Mesenchymal stem cell (in vitro differentiated cells and primary cell): ENCODE data around the gene RBMXL2. TPM values are rescaled to one million over a fixed set of nuclear protein-coding genes. Genes with fewer than 3 reads are reported as not detected.
A peak's percentile ranks its signal among the peaks of the same experiment; 100 is the strongest.

Experiments
- DNase-seq: peaks from one replicate; pipeline ENCODE4 v3.0.0-alpha.2; 2013
- H2AFZ ChIP-seq: one replicate; pipeline ENCODE4 v1.6.1; 2013; ENCODE audit warnings: low read depth, mild to moderate bottlenecking, control low read depth, inconsistent platforms, low read length, moderate library complexity
- H2AK5ac ChIP-seq: 2 replicates; pipeline ENCODE4 v1.6.1; 2013; ENCODE audit warnings: low read length, moderate library complexity, mild to moderate bottlenecking, inconsistent platforms; ENCODE audit not compliant: severe bottlenecking
- H2BK120ac ChIP-seq: one replicate; pipeline ENCODE4 v1.6.1; 2013; ENCODE audit warnings: low read depth, mild to moderate bottlenecking, inconsistent platforms, low read length, moderate library complexity
- H2BK12ac ChIP-seq, 2 experiments: one replicate each; pipeline ENCODE4 v1.6.1; 2013; ENCODE audit warnings: inconsistent platforms in 2 of 2, low read length in 2 of 2, mild to moderate bottlenecking in 2 of 2, moderate library complexity in 2 of 2, control low read depth in 1 of 2
- H2BK15ac ChIP-seq: one replicate; pipeline ENCODE4 v1.6.1; 2013; ENCODE audit warnings: mild to moderate bottlenecking, low read depth, inconsistent platforms; ENCODE audit not compliant: poor library complexity, severe bottlenecking
- H2BK5ac ChIP-seq: 2 replicates; pipeline ENCODE4 v1.6.1; 2013; ENCODE audit warnings: low read depth, mild to moderate bottlenecking, low read length, control low read depth, inconsistent platforms; ENCODE audit not compliant: poor library complexity, severe bottlenecking
- H3K14ac ChIP-seq, 2 experiments: one replicate each; pipeline ENCODE4 v1.6.1; 2013; ENCODE audit warnings: inconsistent platforms in 2 of 2, low read length in 2 of 2, control low read depth in 1 of 2, mild to moderate bottlenecking in 1 of 2, moderate library complexity in 1 of 2
- H3K18ac ChIP-seq, 2 experiments: one replicate each; pipeline ENCODE4 v1.6.1; 2013; ENCODE audit warnings: inconsistent platforms in 2 of 2, low read length in 2 of 2, control low read depth in 1 of 2, low read depth in 1 of 2, mild to moderate bottlenecking in 1 of 2
- H3K23ac ChIP-seq, 2 experiments: one replicate each; pipeline ENCODE4 v1.6.1; 2013; ENCODE audit warnings: inconsistent platforms in 2 of 2, low read length in 2 of 2, mild to moderate bottlenecking in 2 of 2, moderate library complexity in 2 of 2, control low read depth in 1 of 2
- H3K27ac ChIP-seq: 2 replicates; pipeline ENCODE4 v1.5.1; 2013; ENCODE audit warnings: mild to moderate bottlenecking, moderate library complexity, low read length, control low read depth, inconsistent platforms; ENCODE audit not compliant: poor library complexity, severe bottlenecking
- H3K27me3 ChIP-seq, 2 experiments: 2 replicates each; pipeline versions ENCODE4 v1.6.1 to v1.7.0; 2013; ENCODE audit warnings: low read length in 2 of 2, mild to moderate bottlenecking in 2 of 2, moderate library complexity in 2 of 2, control low read depth in 1 of 2, inconsistent platforms in 1 of 2; ENCODE audit not compliant: control insufficient read depth in 1 of 2, insufficient read depth in 1 of 2
- H3K36me3 ChIP-seq, 2 experiments: 2 replicates each; pipeline versions ENCODE4 v1.6.1 to v1.7.0; 2013; ENCODE audit warnings: low read length in 2 of 2, control low read depth in 1 of 2, inconsistent platforms in 1 of 2, low read depth in 1 of 2, mild to moderate bottlenecking in 1 of 2; ENCODE audit not compliant: insufficient read depth in 2 of 2, control insufficient read depth in 1 of 2
- H3K4ac ChIP-seq, 2 experiments: one replicate each; pipeline ENCODE4 v1.6.1; 2013; ENCODE audit warnings: inconsistent platforms in 2 of 2, low read length in 2 of 2, mild to moderate bottlenecking in 2 of 2, moderate library complexity in 2 of 2, control low read depth in 1 of 2, low read depth in 1 of 2
- H3K4me1 ChIP-seq: 2 replicates; pipeline ENCODE4 v1.6.1; 2013; ENCODE audit warnings: low read depth, low read length, control low read depth; ENCODE audit not compliant: control insufficient read depth, insufficient read depth
- H3K4me2 ChIP-seq: 2 replicates; pipeline ENCODE4 v1.6.1; 2013; ENCODE audit warnings: low read length, mild to moderate bottlenecking, inconsistent platforms; ENCODE audit not compliant: poor library complexity, severe bottlenecking
- H3K4me3 ChIP-seq, 2 experiments: 2 replicates each; pipeline versions ENCODE4 v1.5.1 to v1.7.0; 2013; ENCODE audit warnings: low read length in 2 of 2, mild to moderate bottlenecking in 2 of 2, control low read depth in 1 of 2, low read depth in 1 of 2; ENCODE audit not compliant: insufficient read depth in 1 of 2
- H3K79me1 ChIP-seq: replicated peaks from 2 replicates; pipeline ENCODE4 v1.6.1; 2013; ENCODE audit warnings: mild to moderate bottlenecking, control low read depth, low read length, inconsistent platforms; ENCODE audit not compliant: poor library complexity, severe bottlenecking
- H3K9ac ChIP-seq: 2 replicates; pipeline ENCODE4 v1.7.0; 2013; ENCODE audit warnings: mild to moderate bottlenecking, low read length, moderate library complexity
- H3K9me3 ChIP-seq: 2 replicates; pipeline ENCODE4 v1.7.0; 2013; ENCODE audit warnings: mild to moderate bottlenecking, low read length; ENCODE audit not compliant: control insufficient read depth
- H4K8ac ChIP-seq: one replicate; pipeline ENCODE4 v1.6.1; 2013; ENCODE audit warnings: inconsistent platforms, mild to moderate bottlenecking, low read length, moderate library complexity
- H4K91ac ChIP-seq: one replicate; pipeline ENCODE4 v1.6.1; 2013; ENCODE audit warnings: mild to moderate bottlenecking, low read length, inconsistent platforms
- WGBS: methylation state at CpG from one replicate; pipeline ENCODE4 v1.1.7; 2013; ENCODE audit warnings: mixed read lengths; 5-methylcytosine and 5-hydroxymethylcytosine counted together
- polyA plus RNA-seq, 2 experiments: library from polyadenylated mRNA; stranded (reverse); fragments of 200-250 nt; gene quantifications; one replicate each; pipeline ENCODE4 v1.2.3, GENCODE V29; 2013

The RBMXL2 gene
- polyA plus RNA-seq (2013, experiment 1 of 2), result not detected
- polyA plus RNA-seq (2013, experiment 2 of 2), result not detected

- WGBS, result 96% methylated on average over 45 of the region's 45 CpGs
- DNase-seq, result no peak
- no peak within 1 kb of the TSS for H2BK120ac ChIP-seq
These were observed at the start of gene RBMXL2 for GRCh38 chr11:7088921-7089320. Gene RBMXL2, plus strand, starts transcription at chr11:7088998. Its CDS starts 123 bp downstream, at chr11:7089121.

GRCh38 chr11:7046474-7047175 is 42.2 kb upstream of the RBMXL2 start:
- Histone ChIP-seq H3K4ac (no peak overlapping the region), H3K27ac (no peak overlapping the region), H3K18ac (no peak overlapping the region), H2BK12ac (no peak overlapping the region), H3K4me3 (no peak overlapping the region), H3K36me3 (no peaks in the 10 kb centered on the region), H4K91ac (no peak overlapping the region), H2BK120ac (no peak overlapping the region), H2AK5ac (no peak overlapping the region), H2BK5ac (no peak overlapping the region), H2BK15ac (no peak overlapping the region), H3K4me2 (no peak overlapping the region), H3K4me1 (no peaks in the 10 kb centered on the region), H3K27me3 (no peaks in the 10 kb centered on the region), H2AFZ (no peak overlapping the region), H3K9me3 (no peaks in the 10 kb centered on the region), H3K23ac (no peak overlapping the region), H3K79me1 (no peaks in the 10 kb centered on the region), H3K14ac (no peak overlapping the region), H4K8ac (no peak overlapping the region), H3K9ac (peak overlapping the region; percentile 33)
- 100% methylated on average over 1 of the region's 3 CpGs for WGBS
- DNase-seq, result peak; percentile 23

More at GRCh38 chr11:7088921-7089320, at the start of gene RBMXL2:
- Histone ChIP-seq H2BK5ac (no peak within 1 kb of the TSS), H3K4ac (no peak within 1 kb of the TSS), H2BK15ac (no peak within 1 kb of the TSS), H4K8ac (no peak within 1 kb of the TSS), H4K91ac (peak within 1 kb of the TSS; percentile 15), H2AK5ac (no peak within 1 kb of the TSS), H2AFZ (no peak within 1 kb of the TSS), H3K36me3 (no peaks in the 10 kb centered on the region), H3K4me3 (no peak within 1 kb of the TSS), H3K4me2 (no peak within 1 kb of the TSS), H3K27ac (no peak within 1 kb of the TSS), H3K23ac (peak within 1 kb of the TSS in 1 of 2 experiments; percentile 50), H3K18ac (no peak within 1 kb of the TSS), H2BK12ac (no peak within 1 kb of the TSS), H3K9ac (no peak within 1 kb of the TSS), H3K9me3 (no peaks in the 10 kb centered on the region), H3K27me3 (peaks cover 0 to 22% of the 10 kb centered on the region in 2 experiments), H3K14ac (no peak within 1 kb of the TSS), H3K79me1 (no peaks in the 10 kb centered on the region), H3K4me1 (no peaks in the 10 kb centered on the region)

GRCh38 chr11:7050191-7050590 is 38.6 kb upstream of the RBMXL2 start:
- Histone ChIP-seq H3K36me3 (no peaks in the 10 kb centered on the region), H2BK15ac (no peak overlapping the region), H3K14ac (no peak overlapping the region), H2AK5ac (no peak overlapping the region), H3K4ac (no peak overlapping the region), H3K27ac (no peak overlapping the region), H2BK120ac (no peak overlapping the region), H4K8ac (no peak overlapping the region), H3K79me1 (no peaks in the 10 kb centered on the region), H3K4me2 (no peak overlapping the region), H3K9me3 (no peaks in the 10 kb centered on the region), H3K23ac (no peak overlapping the region), H2BK12ac (no peak overlapping the region), H3K27me3 (no peaks in the 10 kb centered on the region), H3K4me3 (no peak overlapping the region), H4K91ac (no peak overlapping the region), H2BK5ac (no peak overlapping the region), H3K9ac (no peak overlapping the region), H2AFZ (no peak overlapping the region), H3K4me1 (no peaks in the 10 kb centered on the region), H3K18ac (no peak overlapping the region)
- WGBS, result 85% methylated on average over 1 of the region's 1 CpG
- DNase-seq, result no peak

GRCh38 chr11:7056828-7057513 is 31.8 kb upstream of the RBMXL2 start:
- Histone ChIP-seq H3K36me3 (no peaks in the 10 kb centered on the region), H3K27ac (no peak overlapping the region), H3K27me3 (no peaks in the 10 kb centered on the region), H2BK15ac (no peak overlapping the region), H3K4ac (no peak overlapping the region), H2BK5ac (no peak overlapping the region), H2AK5ac (no peak overlapping the region), H3K4me1 (no peaks in the 10 kb centered on the region), H3K14ac (no peak overlapping the region), H3K4me3 (no peak overlapping the region), H4K91ac (no peak overlapping the region), H4K8ac (no peak overlapping the region), H3K23ac (no peak overlapping the region), H2BK120ac (no peak overlapping the region), H2AFZ (no peak overlapping the region), H3K4me2 (no peak overlapping the region), H3K79me1 (no peaks in the 10 kb centered on the region), H2BK12ac (no peak overlapping the region), H3K9ac (no peak overlapping the region), H3K9me3 (no peaks in the 10 kb centered on the region), H3K18ac (no peak overlapping the region)
- 81% methylated on average over 3 of the region's 6 CpGs for WGBS
- no peak for DNase-seq
